Stomach (tissue), 9 donors: Measurements from ENCODE around the gene COX18. TPM values are rescaled to one million over a fixed set of nuclear protein-coding genes. Genes with fewer than 3 reads are reported as not detected.

Source experiments
- DNase-seq, 2 donors: peaks; one replicate each; pipeline versions ENCODE4 v3.0.0 to v3.0.0-alpha.2; 2013 to 2019
- H3K27ac ChIP-seq, 5 donors: fragments of 200-600 bp in 4 of 5; sonication (generic) in 4 of 5; one replicate each; pipeline ENCODE4 v1.5.1; 2013 to 2019; ENCODE audit warnings: mild to moderate bottlenecking in 1 of 5, moderate library complexity in 1 of 5
- H3K27me3 ChIP-seq, 3 donors: fragments of 200-600 bp; sonication (generic); one replicate each; pipeline ENCODE4 v1.5.1; 2017 to 2019; ENCODE audit warnings: mixed run types in 1 of 3
- H3K36me3 ChIP-seq, 4 donors: fragments of 200-600 bp; sonication (generic); 1 replicate in 3 of 4; 2 replicates in 1 of 4; pipeline ENCODE4 v1.5.1; 2016 to 2019
- H3K4me1 ChIP-seq, 4 donors: fragments of 200-600 bp; sonication (generic); one replicate each; pipeline ENCODE4 v1.5.1; 2016 to 2019
- H3K4me3 ChIP-seq, 4 donors: fragments of 200-600 bp; sonication (generic) in 3 of 4; one replicate each; pipeline ENCODE4 v1.5.1; 2016 to 2019; ENCODE audit warnings: mild to moderate bottlenecking in 1 of 4
- H3K9me3 ChIP-seq, 4 donors: fragments of 200-600 bp; sonication (generic); one replicate each; pipeline ENCODE4 v1.5.1; 2016 to 2019
- EP300 ChIP-seq: sonication (generic); formaldehyde crosslinking; IDR thresholded peaks from one replicate; pipeline ENCODE4 v1.6.1; 2017; ENCODE audit warnings: antibody characterized with exemption
- POLR2A ChIP-seq, 4 donors: fragments of 450-650 bp; IDR thresholded peaks; one replicate each; pipeline ENCODE4 v1.6.1; 2016; ENCODE audit warnings: antibody characterized with exemption in 4 of 4, control low read depth in 2 of 4, mild to moderate bottlenecking in 1 of 4, moderate library complexity in 1 of 4
- POLR2AphosphoS5 ChIP-seq, 3 donors: sonication (generic); formaldehyde crosslinking; IDR thresholded peaks; one replicate each; pipeline ENCODE4 v1.6.1; 2016; ENCODE audit warnings: antibody characterized with exemption in 3 of 3
- WGBS, 5 donors: extraction: QIAGEN DNeasy Blood & Tissue Kit in 3 of 5; methylation state at CpG; one replicate each; pipeline versions ENCODE4 v1.1.5 to v1.1.7; 2013 to 2018; 5-methylcytosine and 5-hydroxymethylcytosine counted together
- intact Hi-C: fragments of 100-400 bp; cut with DNase I; formaldehyde crosslinking; loops from one replicate; pipeline ENCODE4 v1.15.1; 2023; ENCODE audit warnings: low total_unique reads
- polyA plus RNA-seq, 3 donors: library from polyadenylated mRNA; stranded (reverse); fragments of 200-250 nt; gene quantifications; one replicate each; pipeline ENCODE4 v1.2.3, GENCODE V29; 2013
- total RNA-seq, 5 donors: library from RNA; depleted of rRNA; stranded (reverse); fragments of >200 nt; gene quantifications; one replicate each; pipeline versions ENCODE4 v1.1.0 to v1.2.3, GENCODE V29; 2014 to 2016
- TF ChIP-seq, protein P1 (sequence below), 7 experiments: fragments of 450-650 bp in 4 of 7; fragments of 200-600 bp in 3 of 7; sonication (generic) in 3 of 7; IDR thresholded peaks; one replicate each; pipeline ENCODE4 v1.5.1; 2016 to 2019; ENCODE audit warnings: antibody characterized with exemption in 7 of 7, control low read depth in 2 of 7, mild to moderate bottlenecking in 1 of 7
- donor health status: healthy with polysubstance abuse.
- donor health status: Bipolar disorder and iron deficiency.
- donor health status: healthy.

The COX18 gene
- total and polyA plus RNA-seq, 8 donors: 2.3 to 26.8 (median 8.0) TPM

DNA sequence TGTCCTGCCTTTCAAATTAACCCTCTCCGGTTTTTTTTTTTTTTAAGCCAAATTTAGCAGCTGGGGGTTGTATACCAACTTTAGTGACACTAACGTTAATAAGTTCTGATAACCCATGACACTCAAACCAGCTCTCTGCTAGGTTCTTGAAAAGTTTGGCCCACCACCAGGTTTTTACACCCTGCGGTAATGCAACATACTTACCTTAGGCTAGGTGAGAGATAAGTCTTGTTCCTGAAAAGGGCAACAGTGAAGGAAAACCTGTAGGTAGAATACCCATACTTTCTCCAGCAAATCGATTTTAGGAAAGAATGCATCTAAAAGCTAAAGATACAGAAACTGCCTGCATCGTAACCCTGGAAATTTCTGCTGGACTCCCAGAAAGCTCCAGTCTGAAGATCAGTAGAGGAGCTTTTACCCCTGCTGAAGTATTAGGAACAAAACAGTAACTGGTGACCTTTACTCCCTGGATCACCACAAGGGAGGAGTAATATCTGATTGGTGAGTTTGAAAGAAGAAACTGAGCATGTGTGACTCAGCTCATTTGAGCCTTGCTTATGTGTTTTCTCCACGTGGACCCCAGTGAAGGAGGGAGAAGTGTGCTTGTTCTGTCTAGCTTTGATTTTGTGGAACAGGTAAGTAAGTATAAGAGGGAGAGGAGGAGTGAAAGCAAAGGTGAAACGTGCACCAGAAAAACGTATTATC lies 34.4 kb upstream of the COX18 start:
- no peak for DNase-seq
- intact Hi-C loops: no loop called here
- no peak overlapping the region for H3K27ac ChIP-seq
- 65 to 72% (median 69%) methylated on average over 8 of the region's 8 CpGs for WGBS, 5 donors
- TF ChIP-seq, protein P1, sequence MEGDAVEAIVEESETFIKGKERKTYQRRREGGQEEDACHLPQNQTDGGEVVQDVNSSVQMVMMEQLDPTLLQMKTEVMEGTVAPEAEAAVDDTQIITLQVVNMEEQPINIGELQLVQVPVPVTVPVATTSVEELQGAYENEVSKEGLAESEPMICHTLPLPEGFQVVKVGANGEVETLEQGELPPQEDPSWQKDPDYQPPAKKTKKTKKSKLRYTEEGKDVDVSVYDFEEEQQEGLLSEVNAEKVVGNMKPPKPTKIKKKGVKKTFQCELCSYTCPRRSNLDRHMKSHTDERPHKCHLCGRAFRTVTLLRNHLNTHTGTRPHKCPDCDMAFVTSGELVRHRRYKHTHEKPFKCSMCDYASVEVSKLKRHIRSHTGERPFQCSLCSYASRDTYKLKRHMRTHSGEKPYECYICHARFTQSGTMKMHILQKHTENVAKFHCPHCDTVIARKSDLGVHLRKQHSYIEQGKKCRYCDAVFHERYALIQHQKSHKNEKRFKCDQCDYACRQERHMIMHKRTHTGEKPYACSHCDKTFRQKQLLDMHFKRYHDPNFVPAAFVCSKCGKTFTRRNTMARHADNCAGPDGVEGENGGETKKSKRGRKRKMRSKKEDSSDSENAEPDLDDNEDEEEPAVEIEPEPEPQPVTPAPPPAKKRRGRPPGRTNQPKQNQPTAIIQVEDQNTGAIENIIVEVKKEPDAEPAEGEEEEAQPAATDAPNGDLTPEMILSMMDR (IDR thresholded peaks at IDR 0.05): no peak
- TF ChIP-seq POLR2A (IDR thresholded peaks at IDR 0.05) (no peak), POLR2AphosphoS5 (IDR thresholded peaks at IDR 0.05) (no peak), EP300 (no peak)
- H3K4me1 ChIP-seq: peaks cover 0 to 3% (median 0%) of the 10 kb centered on the region in 4 donors
- H3K27me3 ChIP-seq: no peaks in the 10 kb centered on the region
- peaks cover 19 to 90% (median 86%) of the 10 kb centered on the region in 4 donors for H3K36me3 ChIP-seq
- no peak overlapping the region for H3K4me3 ChIP-seq
- H3K9me3 ChIP-seq: no peaks in the 10 kb centered on the region

GRCh38 chr4:73099143-73099542 lies 29.6 kb upstream of the COX18 start:
- Histone ChIP-seq H3K4me3 (no peak overlapping the region), H3K4me1 (peaks cover 0 to 3% (median 0%) of the 10 kb centered on the region in 4 donors), H3K27me3 (no peaks in the 10 kb centered on the region), H3K36me3 (peaks cover 30 to 93% (median 87%) of the 10 kb centered on the region in 4 donors), H3K27ac (no peak overlapping the region), H3K9me3 (no peaks in the 10 kb centered on the region)
- no peak for DNase-seq
- WGBS, 5 donors: 83 to 96% (median 95%) methylated on average over 7 of the region's 7 CpGs
- intact Hi-C loops: no loop called here
- TF ChIP-seq, protein P1 (IDR thresholded peaks at IDR 0.05): no peak
- TF ChIP-seq POLR2AphosphoS5 (IDR thresholded peaks at IDR 0.05) (no peak), EP300 (no peak), POLR2A (IDR thresholded peaks at IDR 0.05) (no peak)

DNA sequence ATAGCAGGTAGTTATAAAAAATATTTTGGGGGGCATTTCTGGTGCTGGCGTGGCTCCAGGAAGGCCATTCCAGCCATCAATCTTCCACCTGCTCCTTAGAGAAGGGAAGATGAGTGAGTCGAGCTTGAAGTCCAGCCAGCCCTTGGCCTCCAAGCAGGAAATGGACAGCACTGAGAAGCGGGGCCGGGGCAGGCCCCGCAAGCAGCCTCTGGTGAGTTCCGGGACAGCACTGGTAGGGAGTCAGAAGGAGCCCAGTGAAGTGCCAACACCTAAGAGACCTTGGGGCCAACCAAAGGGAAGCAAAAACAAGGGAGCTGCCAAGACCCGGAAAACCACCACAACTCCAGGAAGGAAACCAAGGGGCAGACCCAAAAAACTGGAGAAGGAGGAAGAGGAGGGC lies 29.2 kb upstream of the COX18 start:
- WGBS, 5 donors: 89 to 92% (median 91%) methylated on average over 5 to 7 of the region's 7 CpGs
- peaks cover 0 to under 1% (median 0%) of the 10 kb centered on the region in 4 donors for H3K4me1 ChIP-seq
- H3K27ac ChIP-seq: no peak overlapping the region
- intact Hi-C loops: no loop called here
- peaks cover 30 to 93% (median 87%) of the 10 kb centered on the region in 4 donors for H3K36me3 ChIP-seq
- no peaks in the 10 kb centered on the region for H3K27me3 ChIP-seq
- no peak overlapping the region for H3K4me3 ChIP-seq
- no peak for DNase-seq
- H3K9me3 ChIP-seq: no peaks in the 10 kb centered on the region
- TF ChIP-seq, protein P1 (IDR thresholded peaks at IDR 0.05): no peak
- TF ChIP-seq EP300 (no peak), POLR2A (IDR thresholded peaks at IDR 0.05) (no peak), POLR2AphosphoS5 (IDR thresholded peaks at IDR 0.05) (no peak)

DNA sequence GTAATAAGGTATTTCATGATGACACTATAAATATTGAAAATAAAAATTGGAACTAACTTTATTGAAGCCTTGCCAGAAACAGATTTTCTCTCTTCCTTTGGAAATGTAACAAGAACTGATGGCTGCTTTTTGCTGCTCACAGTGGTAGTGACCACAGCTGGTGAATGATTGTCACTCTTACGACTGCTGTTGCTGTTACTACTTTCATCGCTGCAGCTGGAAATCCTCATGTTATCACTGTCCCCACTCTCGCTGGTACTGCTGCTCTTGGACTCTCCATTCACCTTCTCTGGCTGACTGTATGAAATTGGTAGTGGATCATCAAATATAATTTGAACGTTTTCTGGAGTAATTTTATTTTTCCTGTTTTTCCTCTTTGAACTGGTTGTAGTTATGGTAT lies 28.5 kb upstream of the COX18 start:
- Histone ChIP-seq H3K4me1 (no peaks in the 10 kb centered on the region), H3K9me3 (no peaks in the 10 kb centered on the region), H3K4me3 (no peak overlapping the region), H3K27ac (no peak overlapping the region), H3K27me3 (no peaks in the 10 kb centered on the region), H3K36me3 (peaks cover 30 to 93% (median 90%) of the 10 kb centered on the region in 4 donors)
- DNase-seq: no peak
- WGBS, 5 donors: 84 to 88% (median 86%) methylated on average over 4 of the region's 4 CpGs
- intact Hi-C loops: no loop called here
- TF ChIP-seq POLR2A (IDR thresholded peaks at IDR 0.05) (no peak), EP300 (no peak), POLR2AphosphoS5 (IDR thresholded peaks at IDR 0.05) (no peak)
- TF ChIP-seq, protein P1 (IDR thresholded peaks at IDR 0.05): no peak
